SK-N-SH (cell line): ENCODE measurements around the gene LIX1L. TPM values are rescaled to one million over a fixed set of nuclear protein-coding genes. Genes with fewer than 3 reads are reported as not detected.

ENCODE experiments used
- CTCF ChIA-PET: fragments of 300-600, 350-600 bp; formaldehyde crosslinking; extraction: SDS; loops from one replicate; lab custom pipeline; 2021; lab: Yijun Ruan, JAX
- POLR2A ChIA-PET: fragments of 350-600 bp; sonication (Branson Sonifier 250); formaldehyde crosslinking; extraction: SDS; loops from one replicate; lab custom pipeline; 2020; ENCODE audit warnings: antibody characterized with exemption, inconsistent platforms; lab: Yijun Ruan, JAX
- DNase-seq: peaks from one replicate; pipeline ENCODE4 v3.0.0; 2012
- H2AFZ ChIP-seq: fragments of 200-600 bp; sonication (generic); 2 replicates; pipeline ENCODE4 v1.8.1; 2016; ENCODE audit warnings: antibody characterized with exemption, mild to moderate bottlenecking, low read depth
- H3F3A ChIP-seq: fragments of 200-600 bp; sonication (generic); replicated peaks from 2 replicates; pipeline ENCODE3; 2016; ENCODE audit warnings: antibody characterized with exemption, mild to moderate bottlenecking; ENCODE audit not compliant: insufficient read depth
- H3K27ac ChIP-seq, 2 experiments: fragments of 200-500 bp in 1 of 2; fragments of 200-600 bp in 1 of 2; sonication (Bioruptor generic) in 1 of 2; sonication (generic), shearing (Covaris generic) in 1 of 2; 2 replicates each; pipeline versions ENCODE4 v1.5.1 to v1.6.1; 2014 to 2016; ENCODE audit warnings: low read depth in 2 of 2, inconsistent platforms in 1 of 2, low read length in 1 of 2, mild to moderate bottlenecking in 1 of 2, mixed read lengths in 1 of 2
- H3K27me3 ChIP-seq: fragments of 200-600 bp; sonication (generic), shearing (Covaris generic); 2 replicates; pipeline ENCODE4 v1.6.1; 2016; ENCODE audit warnings: mixed run types; ENCODE audit not compliant: insufficient read depth
- H3K36me3 ChIP-seq, 2 experiments: fragments of 200-500 bp in 1 of 2; fragments of 200-600 bp in 1 of 2; sonication (Bioruptor generic) in 1 of 2; sonication (generic) in 1 of 2; replicated peaks in 1 of 2; 2 replicates each; pipeline versions ENCODE3 to v1.5.1; 2014 to 2016; ENCODE audit warnings: low read length in 1 of 2, mild to moderate bottlenecking in 1 of 2; ENCODE audit not compliant: insufficient read depth in 2 of 2, control insufficient read depth in 1 of 2
- H3K4me1 ChIP-seq, 2 experiments: fragments of 200-500 bp in 1 of 2; fragments of 200-600 bp in 1 of 2; sonication (Bioruptor generic) in 1 of 2; sonication (generic), shearing (Covaris generic) in 1 of 2; 2 replicates each; pipeline versions ENCODE4 v1.5.1 to v1.6.1; 2014 to 2016; ENCODE audit warnings: low read depth in 1 of 2, low read length in 1 of 2, mixed run types in 1 of 2; ENCODE audit not compliant: insufficient read depth in 2 of 2, control insufficient read depth in 1 of 2
- H3K4me2 ChIP-seq: fragments of 200-600 bp; sonication (generic), shearing (Covaris generic); 2 replicates; pipeline ENCODE4 v1.6.1; 2017; ENCODE audit warnings: mixed run types
- H3K4me3 ChIP-seq, 2 experiments: fragments of 200-500 bp in 1 of 2; fragments of 200-600 bp in 1 of 2; sonication (Bioruptor generic) in 1 of 2; sonication (generic), shearing (Covaris generic) in 1 of 2; 2 replicates each; pipeline versions ENCODE4 v1.5.1 to v1.8.1; 2014 to 2016; ENCODE audit warnings: low read depth in 2 of 2, inconsistent platforms in 1 of 2, low read length in 1 of 2, mild to moderate bottlenecking in 1 of 2, mixed read lengths in 1 of 2, moderate library complexity in 1 of 2
- H3K79me2 ChIP-seq: fragments of 200-600 bp; sonication (generic); 2 replicates; pipeline ENCODE4 v1.8.1; 2017; ENCODE audit warnings: mild to moderate bottlenecking; ENCODE audit not compliant: insufficient read depth
- H3K9ac ChIP-seq: fragments of 200-600 bp; sonication (generic); 2 replicates; pipeline ENCODE4 v1.6.1; 2017; ENCODE audit warnings: mixed run types
- H3K9me2 ChIP-seq: fragments of 200-600 bp; sonication (generic); 2 replicates; pipeline ENCODE4 v1.6.1; 2017; ENCODE audit warnings: mixed run types
- H3K9me3 ChIP-seq: fragments of 200-600 bp; sonication (generic); 2 replicates; pipeline ENCODE4 v1.6.1; 2017; ENCODE audit warnings: mixed run types, mild to moderate bottlenecking, moderate library complexity
- H4K20me1 ChIP-seq: fragments of 200-600 bp; sonication (generic); 2 replicates; pipeline ENCODE4 v1.6.1; 2017; ENCODE audit warnings: mild to moderate bottlenecking, mixed run types; ENCODE audit not compliant: insufficient read depth
- CHD2 ChIP-seq: fragments of 150-350 bp; IDR thresholded peaks from 2 replicates; pipeline ENCODE4 v1.6.1; 2018; ENCODE audit warnings: low read length; ENCODE audit not compliant: partially characterized antibody
- FOSL2 ChIP-seq: IDR thresholded peaks from 2 replicates; pipeline ENCODE4 v1.4.0; 2012; ENCODE audit warnings: low read depth, mild to moderate bottlenecking, moderate library complexity, borderline replicate concordance
- FOXJ3 ChIP-seq: sonication (generic); formaldehyde crosslinking; IDR thresholded peaks from 2 replicates; pipeline ENCODE4 v1.5.1; 2020; ENCODE audit warnings: mild to moderate bottlenecking, missing genetic modification reagents
- GABPA ChIP-seq: IDR thresholded peaks from 2 replicates; pipeline ENCODE4 v1.4.0; 2012; ENCODE audit warnings: low read depth, mild to moderate bottlenecking
- MXI1 ChIP-seq: IDR thresholded peaks from 2 replicates; pipeline ENCODE4 v1.6.1; 2012; ENCODE audit warnings: mild to moderate bottlenecking, low read depth, low read length, improper control_type of control experiment
- NFIC ChIP-seq: IDR thresholded peaks from 2 replicates; pipeline ENCODE4 v1.4.0; 2012; ENCODE audit warnings: borderline replicate concordance
- SMC3 ChIP-seq: IDR thresholded peaks from 2 replicates; pipeline ENCODE4 v1.6.1; 2012; ENCODE audit warnings: low read depth, low read length, improper control_type of control experiment
- WGBS: methylation state at CpG from one replicate; pipeline ENCODE4 v1.1.6; 2017; ENCODE audit warnings: low lambda C conversion rate; 5-methylcytosine and 5-hydroxymethylcytosine counted together
- polyA plus RNA-seq, 3 experiments: library from polyadenylated mRNA; depleted of rRNA; stranded (reverse); fragments of >200 nt; gene quantifications; 2 replicates each; pipeline ENCODE4 v1.2.3, GENCODE V29; 2012
- TF ChIP-seq, protein P1 (sequence below): IDR thresholded peaks from 2 replicates; pipeline ENCODE4 v1.4.0; 2012; ENCODE audit warnings: low read depth, borderline replicate concordance
- TF ChIP-seq, protein P2 (sequence below): fragments of 200-600 bp; sonication (generic); IDR thresholded peaks from 2 replicates; pipeline ENCODE4 v1.6.1; 2017; ENCODE audit warnings: antibody characterized with exemption, mild to moderate bottlenecking, moderate library complexity
- TF ChIP-seq, protein P3 (sequence below): fragments of 150-350 bp; IDR thresholded peaks from 2 replicates; pipeline ENCODE4 v1.6.1; 2017; ENCODE audit warnings: antibody characterized with exemption, low read length, low read depth, borderline replicate concordance
- TF ChIP-seq, protein P4 (sequence below): IDR thresholded peaks from 2 replicates; pipeline ENCODE4 v1.4.0; 2012; ENCODE audit warnings: low read depth, borderline replicate concordance

The LIX1L gene
- polyA plus RNA-seq, 1 of the 3 experiments (the other 2 are of a cell fraction): 39.1 TPM

DNA sequence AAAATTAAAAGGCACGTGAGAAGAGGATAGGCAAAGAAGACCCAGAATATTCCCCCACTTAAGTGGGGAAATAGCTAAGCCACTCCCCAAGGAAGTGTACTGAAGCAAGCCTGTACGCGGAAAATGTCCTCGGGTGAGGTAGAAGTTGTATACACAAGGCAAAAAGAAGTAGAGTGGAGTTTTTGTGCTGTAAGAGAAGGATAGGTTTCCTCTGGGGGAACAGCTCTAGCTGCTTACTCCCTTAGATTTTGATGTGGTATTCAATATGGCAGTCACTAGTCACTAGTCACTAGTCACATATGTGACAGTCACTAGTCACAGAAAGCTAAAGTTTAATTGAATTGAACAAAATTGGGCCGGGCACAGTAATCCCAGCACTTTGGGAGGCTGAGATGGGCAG is 31.0 kb upstream of the LIX1L start:
- POLR2A ChIA-PET: interaction anchor here (1.1 kb wide), 1 partner anchor 8 kb away, joined by 3 read pairs; no protein-coding TSS in a partner anchor
- TF ChIP-seq FOSL2 (no peak), NFIC (no peak), SMC3 (no peak), GABPA (no peak), CHD2 (no peak), FOXJ3 (CRISPR knock-in tag) (no peak), MXI1 (no peak)
- TF ChIP-seq, protein P1, sequence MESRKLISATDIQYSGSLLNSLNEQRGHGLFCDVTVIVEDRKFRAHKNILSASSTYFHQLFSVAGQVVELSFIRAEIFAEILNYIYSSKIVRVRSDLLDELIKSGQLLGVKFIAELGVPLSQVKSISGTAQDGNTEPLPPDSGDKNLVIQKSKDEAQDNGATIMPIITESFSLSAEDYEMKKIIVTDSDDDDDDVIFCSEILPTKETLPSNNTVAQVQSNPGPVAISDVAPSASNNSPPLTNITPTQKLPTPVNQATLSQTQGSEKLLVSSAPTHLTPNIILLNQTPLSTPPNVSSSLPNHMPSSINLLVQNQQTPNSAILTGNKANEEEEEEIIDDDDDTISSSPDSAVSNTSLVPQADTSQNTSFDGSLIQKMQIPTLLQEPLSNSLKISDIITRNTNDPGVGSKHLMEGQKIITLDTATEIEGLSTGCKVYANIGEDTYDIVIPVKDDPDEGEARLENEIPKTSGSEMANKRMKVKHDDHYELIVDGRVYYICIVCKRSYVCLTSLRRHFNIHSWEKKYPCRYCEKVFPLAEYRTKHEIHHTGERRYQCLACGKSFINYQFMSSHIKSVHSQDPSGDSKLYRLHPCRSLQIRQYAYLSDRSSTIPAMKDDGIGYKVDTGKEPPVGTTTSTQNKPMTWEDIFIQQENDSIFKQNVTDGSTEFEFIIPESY: no peak
- TF ChIP-seq, protein P2, sequence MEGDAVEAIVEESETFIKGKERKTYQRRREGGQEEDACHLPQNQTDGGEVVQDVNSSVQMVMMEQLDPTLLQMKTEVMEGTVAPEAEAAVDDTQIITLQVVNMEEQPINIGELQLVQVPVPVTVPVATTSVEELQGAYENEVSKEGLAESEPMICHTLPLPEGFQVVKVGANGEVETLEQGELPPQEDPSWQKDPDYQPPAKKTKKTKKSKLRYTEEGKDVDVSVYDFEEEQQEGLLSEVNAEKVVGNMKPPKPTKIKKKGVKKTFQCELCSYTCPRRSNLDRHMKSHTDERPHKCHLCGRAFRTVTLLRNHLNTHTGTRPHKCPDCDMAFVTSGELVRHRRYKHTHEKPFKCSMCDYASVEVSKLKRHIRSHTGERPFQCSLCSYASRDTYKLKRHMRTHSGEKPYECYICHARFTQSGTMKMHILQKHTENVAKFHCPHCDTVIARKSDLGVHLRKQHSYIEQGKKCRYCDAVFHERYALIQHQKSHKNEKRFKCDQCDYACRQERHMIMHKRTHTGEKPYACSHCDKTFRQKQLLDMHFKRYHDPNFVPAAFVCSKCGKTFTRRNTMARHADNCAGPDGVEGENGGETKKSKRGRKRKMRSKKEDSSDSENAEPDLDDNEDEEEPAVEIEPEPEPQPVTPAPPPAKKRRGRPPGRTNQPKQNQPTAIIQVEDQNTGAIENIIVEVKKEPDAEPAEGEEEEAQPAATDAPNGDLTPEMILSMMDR: no peak
- TF ChIP-seq, protein P3, sequence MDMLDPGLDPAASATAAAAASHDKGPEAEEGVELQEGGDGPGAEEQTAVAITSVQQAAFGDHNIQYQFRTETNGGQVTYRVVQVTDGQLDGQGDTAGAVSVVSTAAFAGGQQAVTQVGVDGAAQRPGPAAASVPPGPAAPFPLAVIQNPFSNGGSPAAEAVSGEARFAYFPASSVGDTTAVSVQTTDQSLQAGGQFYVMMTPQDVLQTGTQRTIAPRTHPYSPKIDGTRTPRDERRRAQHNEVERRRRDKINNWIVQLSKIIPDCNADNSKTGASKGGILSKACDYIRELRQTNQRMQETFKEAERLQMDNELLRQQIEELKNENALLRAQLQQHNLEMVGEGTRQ: no peak
- TF ChIP-seq, protein P4, sequence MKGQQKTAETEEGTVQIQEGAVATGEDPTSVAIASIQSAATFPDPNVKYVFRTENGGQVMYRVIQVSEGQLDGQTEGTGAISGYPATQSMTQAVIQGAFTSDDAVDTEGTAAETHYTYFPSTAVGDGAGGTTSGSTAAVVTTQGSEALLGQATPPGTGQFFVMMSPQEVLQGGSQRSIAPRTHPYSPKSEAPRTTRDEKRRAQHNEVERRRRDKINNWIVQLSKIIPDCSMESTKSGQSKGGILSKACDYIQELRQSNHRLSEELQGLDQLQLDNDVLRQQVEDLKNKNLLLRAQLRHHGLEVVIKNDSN: no peak
- TF ChIP-seq, all 33 proteins: peak for 0

More for the DNA sequence above, 31.0 kb upstream of the LIX1L start:
- Histone ChIP-seq H4K20me1 (peaks cover 14% of the 10 kb centered on the region), H3F3A (peaks cover 23% of the 10 kb centered on the region), H3K4me3 (no peak overlapping the region), H3K9ac (no peak overlapping the region), H3K9me2 (no peaks in the 10 kb centered on the region), H3K27ac (no peak overlapping the region), H3K27me3 (no peaks in the 10 kb centered on the region), H3K4me1 (peaks cover 16 to 26% of the 10 kb centered on the region in 2 experiments), H3K4me2 (no peak overlapping the region), H3K9me3 (no peaks in the 10 kb centered on the region), H2AFZ (no peak overlapping the region), H3K79me2 (peaks cover 10% of the 10 kb centered on the region; the same call in 1 of the 2 replicates), H3K36me3 (peaks cover 17 to 18% of the 10 kb centered on the region in 2 experiments)
- 94% methylated on average over 5 of the region's 5 CpGs for WGBS
- CTCF ChIA-PET: interaction anchor here (1.1 to 10.6 kb wide), 3 partner anchors 11 to 62 kb away, joined by 4 to 99 read pairs (median 6); no protein-coding TSS in a partner anchor
- no peak for DNase-seq
